ENCODE results near the gene SUMO1. TPM values are rescaled to one million over a fixed set of nuclear protein-coding genes. Genes with fewer than 3 reads are reported as not detected.

Gene SUMO1
- total and polyA plus RNA-seq, 5 donors from 2014 or later = 84.8 to 254 (median 173) TPM

DNA sequence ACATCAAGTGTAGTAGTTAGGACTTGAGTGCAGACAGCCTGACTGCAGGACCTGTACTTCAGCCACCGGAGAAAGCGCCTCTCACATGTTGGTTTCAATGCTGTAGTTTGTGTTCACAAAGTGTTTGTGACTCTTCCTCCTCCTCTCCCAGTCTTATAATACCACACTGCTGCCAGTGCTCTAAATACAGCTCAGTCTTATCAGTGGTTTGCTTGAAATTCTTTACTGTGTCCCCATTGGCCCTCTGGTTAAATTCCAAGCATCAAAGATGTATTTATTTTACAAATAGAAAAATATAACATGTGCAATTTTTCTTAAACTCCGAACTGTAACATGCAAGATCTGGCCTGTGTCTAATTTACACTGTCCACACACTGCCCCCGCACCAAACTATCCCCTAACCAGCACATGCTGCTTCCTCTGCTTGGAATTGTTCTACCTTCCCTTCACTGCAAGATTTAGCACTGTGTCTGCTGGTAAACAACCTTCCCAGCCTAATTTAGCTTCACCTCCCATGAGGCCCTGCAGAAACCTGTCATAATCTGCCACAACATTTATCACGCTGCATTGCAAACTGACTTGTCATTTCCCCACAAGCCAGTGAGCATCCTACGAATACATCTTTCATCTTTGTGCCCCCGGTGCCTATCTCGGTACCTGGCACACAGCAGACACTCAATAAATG is 77.1 kb downstream of the SUMO1 start:
- H3K27me3 ChIP-seq (ENCODE audit: control insufficient read depth, insufficient read depth, low read length) = peaks cover 1% of the 10 kb centered on the region

DNA sequence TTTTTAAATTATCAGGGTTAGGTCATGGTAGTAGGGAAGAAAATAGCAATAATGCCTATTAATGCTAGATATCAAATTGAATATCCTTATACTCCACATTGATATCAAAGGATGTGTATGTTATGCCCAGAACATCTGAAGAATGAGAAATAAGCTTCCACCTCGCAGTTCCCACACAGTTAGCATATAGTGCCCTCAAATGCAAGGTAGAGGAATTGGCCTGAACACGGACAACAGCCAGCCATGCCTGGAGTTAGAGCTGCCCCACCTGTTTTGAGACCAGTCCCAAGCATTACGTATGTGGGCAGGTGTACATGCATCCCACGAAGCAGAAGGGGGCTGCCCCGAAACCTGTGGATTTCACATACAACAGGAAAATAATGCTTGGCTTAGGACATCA is 79.6 kb downstream of the SUMO1 start:
- DNase-seq = no peak
- no peak overlapping the region for H3K27ac ChIP-seq (ENCODE audit: insufficient read depth, low read length, poor library complexity, severe bottlenecking)
- no peak overlapping the region for H3K27ac Mint-ChIP-seq
- no peak overlapping the region for H3K4me3 Mint-ChIP-seq
- H3K9me3 ChIP-seq (ENCODE audit: control insufficient read depth in 2 of 2, low read length in 2 of 2) = no peaks in the 10 kb centered on the region
- no peaks in the 10 kb centered on the region for H3K4me1 Mint-ChIP-seq
- no peaks in the 10 kb centered on the region for H3K36me3 ChIP-seq (ENCODE audit: control insufficient read depth, insufficient read depth, low read length)
- H3K36me3 Mint-ChIP-seq = no peaks in the 10 kb centered on the region
- ATAC-seq (ENCODE audit: low read depth in 2 of 2) = no peak
- peaks cover 23% of the 10 kb centered on the region for H3K27me3 Mint-ChIP-seq
- peaks cover 6% of the 10 kb centered on the region for H3K27me3 ChIP-seq (ENCODE audit: control insufficient read depth, insufficient read depth, low read length)
- no peaks in the 10 kb centered on the region for H3K4me1 ChIP-seq (ENCODE audit: control insufficient read depth, insufficient read depth, low read length, poor library complexity, severe bottlenecking)
- no peak overlapping the region for H3K4me3 ChIP-seq (ENCODE audit: low read depth, low read length)
- H3K9me3 Mint-ChIP-seq = peaks cover 0 to 1% (median 0%) of the 10 kb centered on the region in 7 donors

More for the DNA sequence above, 77.1 kb downstream of the SUMO1 start:
- H3K36me3 ChIP-seq (ENCODE audit: control insufficient read depth, insufficient read depth, low read length) = no peaks in the 10 kb centered on the region
- Mint-ChIP-seq H3K27me3 (peaks cover 15% of the 10 kb centered on the region), H3K27ac (peak overlapping the region in 1 of 3 donors; percentile 15), H3K4me3 (no peak overlapping the region), H3K36me3 (no peaks in the 10 kb centered on the region), H3K4me1 (no peaks in the 10 kb centered on the region), H3K9me3 (peaks cover 0 to 1% (median 0%) of the 10 kb centered on the region in 7 donors)
- ATAC-seq (ENCODE audit: low read depth in 2 of 2) (no peak), DNase-seq (no peak)
- H3K27ac ChIP-seq (ENCODE audit: insufficient read depth, low read length, poor library complexity, severe bottlenecking) = no peak overlapping the region
- H3K4me1 ChIP-seq (ENCODE audit: control insufficient read depth, insufficient read depth, low read length, poor library complexity, severe bottlenecking) = no peaks in the 10 kb centered on the region
- no peak overlapping the region for H3K4me3 ChIP-seq (ENCODE audit: low read depth, low read length)
- H3K9me3 ChIP-seq (ENCODE audit: control insufficient read depth in 2 of 2, low read length in 2 of 2) = no peaks in the 10 kb centered on the region

DNA sequence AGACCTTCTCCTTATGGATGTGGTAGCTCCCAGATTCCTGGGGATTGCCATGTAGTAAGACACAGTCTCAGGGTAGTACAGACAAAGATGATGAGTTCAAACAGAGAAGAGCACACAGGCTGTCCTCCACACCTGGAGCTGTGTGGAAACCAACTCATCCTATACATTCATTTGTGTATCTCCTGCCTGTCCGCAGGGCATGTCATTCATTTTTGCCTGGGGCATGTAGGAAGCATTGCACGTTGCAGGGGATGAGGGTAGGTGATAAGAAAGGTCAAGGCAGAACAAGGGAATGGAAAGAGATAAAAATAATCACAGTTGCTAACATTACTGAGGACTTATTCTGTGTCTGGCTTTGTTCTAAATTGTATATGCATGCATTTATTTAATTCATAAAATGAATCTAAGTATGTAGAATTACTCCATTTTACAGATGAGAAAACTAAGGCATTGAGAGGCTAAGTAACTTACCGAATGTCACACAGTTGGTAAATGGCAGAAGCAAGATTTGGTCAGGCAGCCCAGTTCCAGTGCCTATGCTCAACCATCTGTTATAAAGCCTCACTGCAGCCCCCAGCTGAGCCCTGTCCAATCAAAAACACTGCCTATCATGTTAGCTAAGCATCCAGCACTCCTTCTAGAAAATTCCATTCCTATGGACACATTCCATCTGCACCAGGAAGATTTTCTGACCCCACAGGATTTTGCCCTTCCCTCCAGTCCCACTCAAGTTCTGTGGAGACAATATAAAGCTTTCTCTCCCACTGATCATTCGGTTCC is 81.0 kb downstream of the SUMO1 start:
- no peaks in the 10 kb centered on the region for H3K36me3 Mint-ChIP-seq
- H3K4me3 Mint-ChIP-seq = no peak overlapping the region
- DNase-seq (no peak), ATAC-seq (ENCODE audit: low read depth in 2 of 2) (no peak)
- Histone ChIP-seq H3K4me1 (ENCODE audit: control insufficient read depth, insufficient read depth, low read length, poor library complexity, severe bottlenecking) (no peaks in the 10 kb centered on the region), H3K36me3 (ENCODE audit: control insufficient read depth, insufficient read depth, low read length) (no peaks in the 10 kb centered on the region), H3K27me3 (ENCODE audit: control insufficient read depth, insufficient read depth, low read length) (peaks cover 6% of the 10 kb centered on the region), H3K27ac (ENCODE audit: insufficient read depth, low read length, poor library complexity, severe bottlenecking) (no peak overlapping the region), H3K9me3 (ENCODE audit: control insufficient read depth in 2 of 2, low read length in 2 of 2) (no peaks in the 10 kb centered on the region), H3K4me3 (ENCODE audit: low read depth, low read length) (no peak overlapping the region)
- no peak overlapping the region for H3K27ac Mint-ChIP-seq
- H3K9me3 Mint-ChIP-seq = no peaks in the 10 kb centered on the region
- H3K27me3 Mint-ChIP-seq = peaks cover 33% of the 10 kb centered on the region
- H3K4me1 Mint-ChIP-seq = no peaks in the 10 kb centered on the region

Other genes starting within 250 kb of the SUMO1 start
- 0.42 TPM for gene FZD7, start 204.7 kb downstream of the SUMO1 start, total RNA-seq
- under 1 TPM in 1 of 4 donors, not detected in 3; 0.09 TPM for gene FZD7, start 204.7 kb downstream of the SUMO1 start, polyA plus RNA-seq
- gene KIAA2012, start 165.3 kb downstream of the SUMO1 start, total RNA-seq = not detected
- not detected for gene KIAA2012, start 165.3 kb downstream of the SUMO1 start, polyA plus RNA-seq
- 312 TPM for gene NOP58, start 27.2 kb upstream of the SUMO1 start, total RNA-seq
- gene NOP58, start 27.2 kb upstream of the SUMO1 start, polyA plus RNA-seq = 10 to 100 TPM; 79.2 to 99.4 (median 94.9) TPM
- 24.9 TPM for gene BMPR2, start 137.7 kb upstream of the SUMO1 start, total RNA-seq
- gene BMPR2, start 137.7 kb upstream of the SUMO1 start, polyA plus RNA-seq = 1 to 10 TPM; 3.7 to 5.6 (median 4.8) TPM

Measured in CD4-positive, CD25-positive, alpha-beta regulatory T cell (primary cell).